ENCODE data around the gene MAN2B2. TPM values are rescaled to one million over a fixed set of nuclear protein-coding genes. Genes with fewer than 3 reads are reported as not detected.

Gene MAN2B2
- total RNA-seq, 1 experiment from 2014 or later = 30.9 TPM

GRCh38 chr4:6527259-6527658, 47.7 kb upstream of the MAN2B2 start:
- Mint-ChIP-seq H3K27me3 (ENCODE audit: unreplicated experiment) (no peaks in the 10 kb centered on the region), H3K9me3 (ENCODE audit: low read depth, unreplicated experiment) (no peaks in the 10 kb centered on the region), H3K36me3 (ENCODE audit: insufficient read depth, unreplicated experiment) (no peaks in the 10 kb centered on the region), H3K4me3 (ENCODE audit: low read depth, unreplicated experiment) (no peak overlapping the region), H3K4me1 (ENCODE audit: low read depth, unreplicated experiment) (no peaks in the 10 kb centered on the region), H3K27ac (ENCODE audit: unreplicated experiment) (no peak overlapping the region)
- intact Hi-C loops (cut with micrococcal nuclease; ENCODE audit: unreplicated experiment) = no loop called here
- CTCF ChIA-PET = no interaction called here
- peak; percentile 36 for DNase-seq
- no peak for TF ChIP-seq CTCF (IDR thresholded peaks at IDR 0.05; ENCODE audit: unreplicated experiment)
- no TSS peak for BruUV-seq (replicated peaks)

- Mint-ChIP-seq H3K27ac (ENCODE audit: unreplicated experiment) (no peak overlapping the region), H3K27me3 (ENCODE audit: unreplicated experiment) (no peaks in the 10 kb centered on the region), H3K4me1 (ENCODE audit: low read depth, unreplicated experiment) (no peaks in the 10 kb centered on the region), H3K4me3 (ENCODE audit: low read depth, unreplicated experiment) (no peak overlapping the region), H3K9me3 (ENCODE audit: low read depth, unreplicated experiment) (no peaks in the 10 kb centered on the region), H3K36me3 (ENCODE audit: insufficient read depth, unreplicated experiment) (no peaks in the 10 kb centered on the region)
- TF ChIP-seq CTCF (IDR thresholded peaks at IDR 0.05; ENCODE audit: unreplicated experiment) = no peak
- no peak for DNase-seq
- CTCF ChIA-PET = no interaction called here
- no TSS peak for BruUV-seq (replicated peaks)
- intact Hi-C loops (cut with micrococcal nuclease; ENCODE audit: unreplicated experiment) = no loop called here
These were observed 47.0 kb upstream of the MAN2B2 start for GRCh38 chr4:6527683-6528595.

GRCh38 chr4:6529021-6529420, 46.0 kb upstream of the MAN2B2 start:
- intact Hi-C loops (cut with micrococcal nuclease; ENCODE audit: unreplicated experiment) = no loop called here
- H3K27me3 Mint-ChIP-seq (ENCODE audit: unreplicated experiment) = no peaks in the 10 kb centered on the region
- no TSS peak for BruUV-seq (replicated peaks)

GRCh38 chr4:6530301-6530700, 44.7 kb upstream of the MAN2B2 start:
- CTCF ChIA-PET = interaction anchor here (0.5 kb wide), 1 partner anchor 1295 kb away, joined by 4 read pairs; no protein-coding TSS in a partner anchor
- H3K27ac Mint-ChIP-seq (ENCODE audit: unreplicated experiment) = no peak overlapping the region
- TF ChIP-seq CTCF (IDR thresholded peaks at IDR 0.05; ENCODE audit: unreplicated experiment) = no peak
- H3K4me1 Mint-ChIP-seq (ENCODE audit: low read depth, unreplicated experiment) = no peaks in the 10 kb centered on the region
- H3K27me3 Mint-ChIP-seq (ENCODE audit: unreplicated experiment) = no peaks in the 10 kb centered on the region
- no peaks in the 10 kb centered on the region for H3K36me3 Mint-ChIP-seq (ENCODE audit: insufficient read depth, unreplicated experiment)
- no peak for DNase-seq
- no peaks in the 10 kb centered on the region for H3K9me3 Mint-ChIP-seq (ENCODE audit: low read depth, unreplicated experiment)
- H3K4me3 Mint-ChIP-seq (ENCODE audit: low read depth, unreplicated experiment) = no peak overlapping the region
- intact Hi-C loops (cut with micrococcal nuclease; ENCODE audit: unreplicated experiment) = no loop called here
- BruUV-seq (replicated peaks) = no TSS peak

More at GRCh38 chr4:6529021-6529420, 46.0 kb upstream of the MAN2B2 start:
- CTCF ChIA-PET = interaction anchor here (0.5 kb wide), 1 partner anchor 1682 kb away, joined by 3 read pairs; no protein-coding TSS in a partner anchor
- Mint-ChIP-seq H3K27ac (ENCODE audit: unreplicated experiment) (no peak overlapping the region), H3K9me3 (ENCODE audit: low read depth, unreplicated experiment) (no peaks in the 10 kb centered on the region), H3K4me3 (ENCODE audit: low read depth, unreplicated experiment) (no peak overlapping the region), H3K36me3 (ENCODE audit: insufficient read depth, unreplicated experiment) (no peaks in the 10 kb centered on the region), H3K4me1 (ENCODE audit: low read depth, unreplicated experiment) (no peaks in the 10 kb centered on the region)
- DNase-seq = no peak
- TF ChIP-seq CTCF (IDR thresholded peaks at IDR 0.05; ENCODE audit: unreplicated experiment) = no peak
